ENCODE results near the gene SLC43A2. TPM values are rescaled to one million over a fixed set of nuclear protein-coding genes. Genes with fewer than 3 reads are reported as not detected.

Gene SLC43A2
- total and polyA plus RNA-seq, 2 donors (not counting 3 experiments of a cell fraction or from before 2014, with no cell fraction given), result 41.7 to 52.0 TPM

- H4K20me1 ChIP-seq (replicated peaks; ENCODE audit: control insufficient read depth, extremely low read depth, insufficient read depth, low read length), result no peaks in the 10 kb centered on the region
- intact Hi-C loops (cut with micrococcal nuclease), result no loop called here
- dilution Hi-C loops (cut with MboI; ENCODE audit: extremely low pct_ligation_motif_present, low sequenced_read_pairs), result no loop called here
- no peaks in the 10 kb centered on the region for H3K9me1 ChIP-seq (replicated peaks; ENCODE audit: control insufficient read depth, extremely low read depth, insufficient read depth, low read length)
- BruUV-seq (replicated peaks), result no TSS peak
- ChIA-PET POLR2A (no interaction called here), CTCF (interaction anchor here (0.6 to 1.5 kb wide), 5 partner anchors 10 to 41 kb away, joined by 3 to 7 read pairs (median 4); no protein-coding TSS in a partner anchor)
- H3K9ac ChIP-seq (replicated peaks; ENCODE audit: extremely low read depth, insufficient read depth, low read length), result no peak overlapping the region
- FAIRE-seq (no peak), DNase-seq (ENCODE audit: low read depth, low spot score) (no peak)
- H3K4me3 ChIP-seq (replicated peaks in 1 of 3; ENCODE audit: insufficient read depth in 1 of 3, low read depth in 1 of 3, low read length in 3 of 3), result no peak overlapping the region
- H3K4me2 ChIP-seq (ENCODE audit: insufficient read depth, low read length), result no peak overlapping the region
- no peak overlapping the region for H3K27ac ChIP-seq (ENCODE audit: insufficient read depth, low read depth, low read length)
- H3K4me1 ChIP-seq (ENCODE audit: control insufficient read depth, extremely low read depth, insufficient read depth, low read length), result peaks cover 9% of the 10 kb centered on the region
- no peaks in the 10 kb centered on the region for H3K36me3 ChIP-seq (ENCODE audit: control insufficient read depth in 2 of 2, extremely low read depth in 1 of 2, insufficient read depth in 2 of 2, low read length in 2 of 2)
- no peaks in the 10 kb centered on the region for H3K9me3 ChIP-seq (replicated peaks; ENCODE audit: control insufficient read depth, insufficient read depth, low read length)
- no peaks in the 10 kb centered on the region for H3K27me3 ChIP-seq (ENCODE audit: control insufficient read depth in 2 of 2, insufficient read depth in 2 of 2, low read length in 2 of 2)
- H2AFZ ChIP-seq (ENCODE audit: low read depth, low read length), result no peak overlapping the region
- TF ChIP-seq POLR2A (IDR thresholded peaks at IDR 0.05; ENCODE audit: low read depth, low read length) (no peak), FOS (IDR thresholded peaks at IDR 0.05; ENCODE audit: borderline replicate concordance, insufficient read depth, low read length) (no peak), JUN (IDR thresholded peaks at IDR 0.05; ENCODE audit: borderline replicate concordance, insufficient read depth, insufficient read length, low read depth) (no peak), POLR2AphosphoS5 (IDR thresholded peaks at IDR 0.05; ENCODE audit: insufficient read depth, low read depth, low read length) (no peak)
- no peaks in the 10 kb centered on the region for H3K79me2 ChIP-seq (ENCODE audit: control insufficient read depth, insufficient read depth, low read length)
These were observed 20.7 kb downstream of the SLC43A2 start for GRCh38 chr17:1607971-1608320.

- Histone ChIP-seq H4K20me1 (replicated peaks; ENCODE audit: control insufficient read depth, extremely low read depth, insufficient read depth, low read length) (no peaks in the 10 kb centered on the region), H3K79me2 (ENCODE audit: control insufficient read depth, insufficient read depth, low read length) (no peaks in the 10 kb centered on the region), H3K27ac (ENCODE audit: insufficient read depth, low read depth, low read length) (no peak overlapping the region), H3K4me2 (ENCODE audit: insufficient read depth, low read length) (no peak overlapping the region), H3K4me3 (replicated peaks in 1 of 3; ENCODE audit: insufficient read depth in 1 of 3, low read depth in 1 of 3, low read length in 3 of 3) (no peak overlapping the region), H3K27me3 (ENCODE audit: control insufficient read depth in 2 of 2, insufficient read depth in 2 of 2, low read length in 2 of 2) (no peaks in the 10 kb centered on the region), H3K4me1 (ENCODE audit: control insufficient read depth, extremely low read depth, insufficient read depth, low read length) (no peaks in the 10 kb centered on the region), H3K9me3 (replicated peaks; ENCODE audit: control insufficient read depth, insufficient read depth, low read length) (no peaks in the 10 kb centered on the region), H3K9ac (replicated peaks; ENCODE audit: extremely low read depth, insufficient read depth, low read length) (no peak overlapping the region), H3K36me3 (ENCODE audit: control insufficient read depth in 2 of 2, extremely low read depth in 1 of 2, insufficient read depth in 2 of 2, low read length in 2 of 2) (no peaks in the 10 kb centered on the region), H2AFZ (ENCODE audit: low read depth, low read length) (no peak overlapping the region), H3K9me1 (replicated peaks; ENCODE audit: control insufficient read depth, extremely low read depth, insufficient read depth, low read length) (no peaks in the 10 kb centered on the region)
- CTCF ChIA-PET, result no interaction called here
- DNase-seq (ENCODE audit: low read depth, low spot score) (no peak), FAIRE-seq (no peak)
- POLR2A ChIA-PET, result no interaction called here
- intact Hi-C loops (cut with micrococcal nuclease) (no loop called here), dilution Hi-C loops (cut with MboI; ENCODE audit: extremely low pct_ligation_motif_present, low sequenced_read_pairs) (no loop called here)
- BruUV-seq (replicated peaks), result no TSS peak
- TF ChIP-seq POLR2A (IDR thresholded peaks at IDR 0.05; ENCODE audit: low read depth, low read length) (no peak), POLR2AphosphoS5 (IDR thresholded peaks at IDR 0.05; ENCODE audit: insufficient read depth, low read depth, low read length) (no peak), MAX (IDR thresholded peaks at IDR 0.05; ENCODE audit: insufficient read depth, insufficient read length) (no peak), EZH2 (IDR thresholded peaks at IDR 0.05; ENCODE audit: borderline replicate concordance, low read depth, low read length, severe bottlenecking) (no peak), MYC (IDR thresholded peaks at IDR 0.05; ENCODE audit: low read depth, low read length) (no peak), CTCF (IDR thresholded peaks at IDR 0.05; ENCODE audit: extremely low read depth in 1 of 2, insufficient read depth in 1 of 2, low read depth in 1 of 2, low read length in 2 of 2) (no peak), FOS (IDR thresholded peaks at IDR 0.05; ENCODE audit: borderline replicate concordance, insufficient read depth, low read length) (no peak), GATA2 (IDR thresholded peaks at IDR 0.05; ENCODE audit: insufficient read depth, insufficient read length, low read depth, low read length) (no peak), JUN (IDR thresholded peaks at IDR 0.05; ENCODE audit: borderline replicate concordance, insufficient read depth, insufficient read length, low read depth) (no peak)
These were observed 22.2 kb downstream of the SLC43A2 start for GRCh38 chr17:1606352-1606985.

All from endothelial cell of umbilical vein (primary cell).